Measurements from ENCODE around the gene RASA1. TPM values are rescaled to one million over a fixed set of nuclear protein-coding genes. Genes with fewer than 3 reads are reported as not detected.

RASA1 gene
- total RNA-seq, 2 donors from 2014 or later: 21.9 to 27.8 TPM

- no peak for DNase-seq
- intact Hi-C loops (cut with DNase I, micrococcal nuclease): no loop called here
- ATAC-seq: no peak
These were observed 73.0 kb downstream of the RASA1 start for GRCh38 chr5:87340716-87341115.

- ATAC-seq (no peak), DNase-seq (no peak)
- intact Hi-C loops (cut with DNase I, micrococcal nuclease): no loop called here
These were observed 79.6 kb downstream of the RASA1 start for GRCh38 chr5:87347272-87347671.

GRCh38 chr5:87347841-87348240 is 80.2 kb downstream of the RASA1 start:
- intact Hi-C loops (cut with DNase I, micrococcal nuclease): no loop called here
- DNase-seq (no peak), ATAC-seq (no peak)

GRCh38 chr5:87354496-87354895 is 86.8 kb downstream of the RASA1 start:
- ATAC-seq (no peak), DNase-seq (no peak)
- intact Hi-C loops (cut with DNase I, micrococcal nuclease): no loop called here

- DNase-seq (no peak), ATAC-seq (no peak)
- intact Hi-C loops (cut with DNase I, micrococcal nuclease): no loop called here
These were observed 91.4 kb downstream of the RASA1 start for GRCh38 chr5:87359106-87359505.

- intact Hi-C loops (cut with DNase I, micrococcal nuclease): no loop called here
- ATAC-seq (no peak), DNase-seq (no peak)
These were observed 92.4 kb downstream of the RASA1 start for GRCh38 chr5:87360132-87360531.

GRCh38 chr5:87361031-87361445 is 93.4 kb downstream of the RASA1 start:
- DNase-seq: no peak
- intact Hi-C loops (cut with DNase I, micrococcal nuclease): no loop called here
- no peak for ATAC-seq

GRCh38 chr5:87361536-87362213 is 94.0 kb downstream of the RASA1 start:
- ATAC-seq (no peak), DNase-seq (no peak)
- intact Hi-C loops (cut with DNase I, micrococcal nuclease): no loop called here

- no peak for ATAC-seq
- intact Hi-C loops (cut with DNase I, micrococcal nuclease): no loop called here
- DNase-seq: no peak
These were observed 99.6 kb downstream of the RASA1 start for GRCh38 chr5:87367243-87367642.

- ATAC-seq: no peak
- intact Hi-C loops (cut with DNase I, micrococcal nuclease): no loop called here
- no peak for DNase-seq
These were observed 100.9 kb downstream of the RASA1 start for GRCh38 chr5:87368601-87369000.

- ATAC-seq (no peak), DNase-seq (no peak)
- intact Hi-C loops (cut with DNase I, micrococcal nuclease): no loop called here
These were observed 101.7 kb downstream of the RASA1 start for GRCh38 chr5:87369431-87369830.

- ATAC-seq: no peak
- intact Hi-C loops (cut with DNase I, micrococcal nuclease): no loop called here
These were observed 105.0 kb downstream of the RASA1 start for GRCh38 chr5:87372705-87373104.

GRCh38 chr5:87382224-87382623 is 114.5 kb downstream of the RASA1 start:
- DNase-seq (no peak), ATAC-seq (no peak)
- intact Hi-C loops (cut with DNase I, micrococcal nuclease): no loop called here

More at GRCh38 chr5:87372705-87373104, 105.0 kb downstream of the RASA1 start:
- DNase-seq: no peak

GRCh38 chr5:87383216-87383615 is 115.5 kb downstream of the RASA1 start:
- ATAC-seq (no peak), DNase-seq (no peak)
- intact Hi-C loops (cut with DNase I, micrococcal nuclease): no loop called here

GRCh38 chr5:87385802-87386201 is 118.1 kb downstream of the RASA1 start:
- ATAC-seq (no peak), DNase-seq (no peak)
- intact Hi-C loops (cut with DNase I, micrococcal nuclease): no loop called here

- ATAC-seq (no peak), DNase-seq (no peak)
- intact Hi-C loops (cut with DNase I, micrococcal nuclease): no loop called here
These were observed 120.4 kb downstream of the RASA1 start for GRCh38 chr5:87388129-87388528.

- no peak for DNase-seq
- no peak for ATAC-seq
- intact Hi-C loops (cut with DNase I, micrococcal nuclease): no loop called here
These were observed 121.8 kb downstream of the RASA1 start for GRCh38 chr5:87389296-87390034.

- no peak for DNase-seq
- intact Hi-C loops (cut with DNase I, micrococcal nuclease): no loop called here
- ATAC-seq: no peak
These were observed 122.4 kb downstream of the RASA1 start for GRCh38 chr5:87390075-87390474.

- intact Hi-C loops (cut with DNase I, micrococcal nuclease): no loop called here
- DNase-seq (no peak), ATAC-seq (no peak)
These were observed 123.0 kb downstream of the RASA1 start for GRCh38 chr5:87390576-87391199.

- intact Hi-C loops (cut with DNase I, micrococcal nuclease): no loop called here
- no peak for DNase-seq
- ATAC-seq: no peak
These were observed 124.5 kb downstream of the RASA1 start for GRCh38 chr5:87392170-87392569.
